Measurements from ENCODE around the gene CCT8. TPM values are rescaled to one million over a fixed set of nuclear protein-coding genes. Genes with fewer than 3 reads are reported as not detected.
A peak's percentile ranks its signal among the peaks of the same experiment; 100 is the strongest.

CCT8 gene
- total and polyA plus RNA-seq, 9 of the 15 experiments (the other 6 are each of a cell fraction or from before 2014, with no cell fraction given), result 451 to 1,153 (median 677) TPM

DNA sequence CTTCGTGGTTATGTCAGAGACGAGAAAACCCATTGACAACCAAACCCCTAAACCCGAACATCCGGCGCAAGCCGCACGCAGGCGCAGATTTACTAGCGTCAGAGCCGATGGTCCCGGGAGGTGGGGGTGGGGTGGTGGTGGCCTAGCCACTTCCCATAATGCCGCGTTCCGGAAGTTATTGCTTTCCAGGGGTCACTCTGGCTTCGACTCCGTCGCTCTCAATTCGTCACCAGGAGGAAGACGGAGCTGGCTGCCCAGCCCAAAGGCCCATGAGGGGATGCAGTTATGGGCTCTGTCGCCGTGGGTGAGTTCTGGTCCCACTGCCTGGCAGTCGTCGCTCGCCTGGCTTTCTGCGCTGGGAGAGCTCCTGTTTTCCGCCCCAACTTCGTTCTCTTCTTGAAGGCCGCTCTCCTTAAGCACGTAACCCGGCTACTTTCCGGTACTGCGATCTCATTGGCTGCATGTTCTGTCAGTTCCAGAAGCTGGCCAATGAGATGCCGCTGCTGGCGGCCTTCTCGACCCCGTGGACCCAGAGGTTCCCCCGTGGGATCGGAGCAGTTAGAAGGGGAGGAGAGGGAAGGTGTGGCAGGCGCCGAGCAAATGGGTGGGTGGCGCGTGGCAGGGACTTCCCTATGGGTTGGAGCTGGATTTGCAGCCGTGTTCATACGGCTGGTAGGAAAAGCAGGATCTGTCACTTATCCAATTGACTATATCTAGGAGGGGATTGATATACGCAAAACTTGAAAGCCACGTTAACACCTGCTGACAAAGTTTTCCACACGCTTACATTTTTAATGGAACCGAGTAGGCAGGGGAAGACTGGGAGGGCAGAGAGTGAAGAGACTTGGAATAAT, 48.7 kb downstream of the CCT8 start, which contains the start of gene USP16 (continued):
- TF ChIP-seq, protein P1, sequence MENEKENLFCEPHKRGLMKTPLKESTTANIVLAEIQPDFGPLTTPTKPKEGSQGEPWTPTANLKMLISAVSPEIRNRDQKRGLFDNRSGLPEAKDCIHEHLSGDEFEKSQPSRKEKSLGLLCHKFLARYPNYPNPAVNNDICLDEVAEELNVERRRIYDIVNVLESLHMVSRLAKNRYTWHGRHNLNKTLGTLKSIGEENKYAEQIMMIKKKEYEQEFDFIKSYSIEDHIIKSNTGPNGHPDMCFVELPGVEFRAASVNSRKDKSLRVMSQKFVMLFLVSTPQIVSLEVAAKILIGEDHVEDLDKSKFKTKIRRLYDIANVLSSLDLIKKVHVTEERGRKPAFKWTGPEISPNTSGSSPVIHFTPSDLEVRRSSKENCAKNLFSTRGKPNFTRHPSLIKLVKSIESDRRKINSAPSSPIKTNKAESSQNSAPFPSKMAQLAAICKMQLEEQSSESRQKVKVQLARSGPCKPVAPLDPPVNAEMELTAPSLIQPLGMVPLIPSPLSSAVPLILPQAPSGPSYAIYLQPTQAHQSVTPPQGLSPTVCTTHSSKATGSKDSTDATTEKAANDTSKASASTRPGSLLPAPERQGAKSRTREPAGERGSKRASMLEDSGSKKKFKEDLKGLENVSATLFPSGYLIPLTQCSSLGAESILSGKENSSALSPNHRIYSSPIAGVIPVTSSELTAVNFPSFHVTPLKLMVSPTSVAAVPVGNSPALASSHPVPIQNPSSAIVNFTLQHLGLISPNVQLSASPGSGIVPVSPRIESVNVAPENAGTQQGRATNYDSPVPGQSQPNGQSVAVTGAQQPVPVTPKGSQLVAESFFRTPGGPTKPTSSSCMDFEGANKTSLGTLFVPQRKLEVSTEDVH (IDR thresholded peaks at IDR 0.05; ENCODE audit: low read depth, partially characterized antibody), result peak; percentile 92
- peak; percentile 81; the same call in 1 of the 2 replicates for TF ChIP-seq ELF2 (CRISPR knock-in tag; IDR thresholded peaks at IDR 0.05)
- TF ChIP-seq CREBBP (IDR thresholded peaks at IDR 0.05; ENCODE audit: low read depth, low read length), result no peak
- TF ChIP-seq, protein P2, sequence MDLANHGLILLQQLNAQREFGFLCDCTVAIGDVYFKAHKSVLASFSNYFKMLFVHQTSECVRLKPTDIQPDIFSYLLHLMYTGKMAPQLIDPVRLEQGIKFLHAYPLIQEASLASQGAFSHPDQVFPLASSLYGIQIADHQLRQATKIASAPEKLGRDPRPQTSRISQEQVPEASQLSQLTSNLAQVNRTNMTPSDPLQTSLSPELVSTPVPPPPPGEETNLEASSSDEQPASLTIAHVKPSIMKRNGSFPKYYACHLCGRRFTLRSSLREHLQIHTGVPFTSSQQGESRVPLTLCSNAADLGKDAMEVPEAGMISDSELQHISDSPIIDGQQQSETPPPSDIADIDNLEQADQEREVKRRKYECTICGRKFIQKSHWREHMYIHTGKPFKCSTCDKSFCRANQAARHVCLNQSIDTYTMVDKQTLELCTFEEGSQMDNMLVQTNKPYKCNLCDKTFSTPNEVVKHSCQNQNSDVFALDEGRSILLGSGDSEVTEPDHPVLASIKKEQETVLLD (IDR thresholded peaks at IDR 0.05), result peak; percentile 83
- TF ChIP-seq NR3C1 (CRISPR knock-in tag; IDR thresholded peaks at IDR 0.05), result no peak
- TF ChIP-seq DDX20 (tag; IDR thresholded peaks at IDR 0.05; ENCODE audit: low read depth), result no peak
- TF ChIP-seq TARDBP (IDR thresholded peaks at IDR 0.05), result peak; percentile 74; the same call in 1 of the 2 replicates
- TF ChIP-seq ZNF644 (tag; IDR thresholded peaks at IDR 0.05; ENCODE audit: low read depth), result 0 out of 2 replicates have a peak, but pooled peaks have one; percentile 25
- no peak for TF ChIP-seq TSC22D4 (tag; IDR thresholded peaks at IDR 0.05)
- TF ChIP-seq ETV5 (CRISPR knock-in tag; IDR thresholded peaks at IDR 0.05; ENCODE audit: low read depth), result peak; percentile 49; the same call in 1 of the 2 replicates
- TF ChIP-seq, protein P3, sequence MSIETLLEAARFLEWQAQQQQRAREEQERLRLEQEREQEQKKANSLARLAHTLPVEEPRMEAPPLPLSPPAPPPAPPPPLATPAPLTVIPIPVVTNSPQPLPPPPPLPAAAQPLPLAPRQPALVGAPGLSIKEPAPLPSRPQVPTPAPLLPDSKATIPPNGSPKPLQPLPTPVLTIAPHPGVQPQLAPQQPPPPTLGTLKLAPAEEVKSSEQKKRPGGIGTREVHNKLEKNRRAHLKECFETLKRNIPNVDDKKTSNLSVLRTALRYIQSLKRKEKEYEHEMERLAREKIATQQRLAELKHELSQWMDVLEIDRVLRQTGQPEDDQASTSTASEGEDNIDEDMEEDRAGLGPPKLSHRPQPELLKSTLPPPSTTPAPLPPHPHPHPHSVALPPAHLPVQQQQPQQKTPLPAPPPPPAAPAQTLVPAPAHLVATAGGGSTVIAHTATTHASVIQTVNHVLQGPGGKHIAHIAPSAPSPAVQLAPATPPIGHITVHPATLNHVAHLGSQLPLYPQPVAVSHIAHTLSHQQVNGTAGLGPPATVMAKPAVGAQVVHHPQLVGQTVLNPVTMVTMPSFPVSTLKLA (conservative IDR thresholded peaks at IDR 0.05), result peak; percentile 95 to 97
- peak; percentile 79 for TF ChIP-seq SAP30 (IDR thresholded peaks at IDR 0.05; ENCODE audit: borderline replicate concordance, insufficient read depth, low read depth, low read length, poor library complexity, severe bottlenecking)
- TF ChIP-seq, protein P4, sequence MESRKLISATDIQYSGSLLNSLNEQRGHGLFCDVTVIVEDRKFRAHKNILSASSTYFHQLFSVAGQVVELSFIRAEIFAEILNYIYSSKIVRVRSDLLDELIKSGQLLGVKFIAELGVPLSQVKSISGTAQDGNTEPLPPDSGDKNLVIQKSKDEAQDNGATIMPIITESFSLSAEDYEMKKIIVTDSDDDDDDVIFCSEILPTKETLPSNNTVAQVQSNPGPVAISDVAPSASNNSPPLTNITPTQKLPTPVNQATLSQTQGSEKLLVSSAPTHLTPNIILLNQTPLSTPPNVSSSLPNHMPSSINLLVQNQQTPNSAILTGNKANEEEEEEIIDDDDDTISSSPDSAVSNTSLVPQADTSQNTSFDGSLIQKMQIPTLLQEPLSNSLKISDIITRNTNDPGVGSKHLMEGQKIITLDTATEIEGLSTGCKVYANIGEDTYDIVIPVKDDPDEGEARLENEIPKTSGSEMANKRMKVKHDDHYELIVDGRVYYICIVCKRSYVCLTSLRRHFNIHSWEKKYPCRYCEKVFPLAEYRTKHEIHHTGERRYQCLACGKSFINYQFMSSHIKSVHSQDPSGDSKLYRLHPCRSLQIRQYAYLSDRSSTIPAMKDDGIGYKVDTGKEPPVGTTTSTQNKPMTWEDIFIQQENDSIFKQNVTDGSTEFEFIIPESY (CRISPR knock-in tag; IDR thresholded peaks at IDR 0.05), result no peak
- peak; percentile 95 for TF ChIP-seq DIDO1 (tag; IDR thresholded peaks at IDR 0.05; ENCODE audit: low read depth)
- TF ChIP-seq EWSR1 (IDR thresholded peaks at IDR 0.05; ENCODE audit: borderline replicate concordance, low read depth, partially characterized antibody), result no peak
- TF ChIP-seq FIP1L1 (IDR thresholded peaks at IDR 0.05; ENCODE audit: low read depth, low read length, poor library complexity, severe bottlenecking), result no peak
- TF ChIP-seq CBX3 (IDR thresholded peaks at IDR 0.05; ENCODE audit: borderline replicate concordance in 1 of 2, low read length in 2 of 2), result no peak; a peak in 1 of 3 replicates
- peak; percentile 89 for TF ChIP-seq ATF7 (IDR thresholded peaks at IDR 0.05)

Measured in K562 (cell line).